ENCODE results near the gene RBM8A.

The RBM8A gene

DNA sequence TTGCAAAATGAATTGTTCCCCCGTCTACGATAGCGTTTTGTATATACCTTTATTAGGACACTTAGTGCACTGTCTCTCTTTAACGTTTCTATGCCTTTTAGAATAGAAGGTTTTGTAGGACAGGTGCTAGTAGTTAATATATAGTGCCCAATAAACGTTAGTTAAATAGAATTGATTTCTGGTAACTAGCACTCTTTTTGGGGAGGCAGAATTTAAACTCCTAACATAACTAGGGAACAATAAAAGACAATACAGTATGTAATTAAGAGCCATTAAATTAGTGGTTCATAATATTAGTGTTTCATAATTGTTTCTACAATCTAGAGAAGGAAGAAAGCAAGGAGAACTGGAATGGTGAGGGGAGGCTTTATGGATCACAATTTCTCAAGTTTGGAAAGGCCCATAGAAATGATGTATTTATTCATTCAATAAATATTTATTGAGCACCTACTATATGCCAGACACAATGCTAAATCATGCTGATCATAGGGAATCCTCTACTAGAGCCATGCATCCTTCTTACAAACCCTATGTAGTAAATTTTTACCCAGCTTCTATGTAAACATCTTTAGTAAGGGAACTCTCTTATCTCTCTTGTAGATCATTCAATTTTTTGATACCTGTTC lies 37.9 kb upstream of the RBM8A start:
- TF ChIP-seq, protein P1, sequence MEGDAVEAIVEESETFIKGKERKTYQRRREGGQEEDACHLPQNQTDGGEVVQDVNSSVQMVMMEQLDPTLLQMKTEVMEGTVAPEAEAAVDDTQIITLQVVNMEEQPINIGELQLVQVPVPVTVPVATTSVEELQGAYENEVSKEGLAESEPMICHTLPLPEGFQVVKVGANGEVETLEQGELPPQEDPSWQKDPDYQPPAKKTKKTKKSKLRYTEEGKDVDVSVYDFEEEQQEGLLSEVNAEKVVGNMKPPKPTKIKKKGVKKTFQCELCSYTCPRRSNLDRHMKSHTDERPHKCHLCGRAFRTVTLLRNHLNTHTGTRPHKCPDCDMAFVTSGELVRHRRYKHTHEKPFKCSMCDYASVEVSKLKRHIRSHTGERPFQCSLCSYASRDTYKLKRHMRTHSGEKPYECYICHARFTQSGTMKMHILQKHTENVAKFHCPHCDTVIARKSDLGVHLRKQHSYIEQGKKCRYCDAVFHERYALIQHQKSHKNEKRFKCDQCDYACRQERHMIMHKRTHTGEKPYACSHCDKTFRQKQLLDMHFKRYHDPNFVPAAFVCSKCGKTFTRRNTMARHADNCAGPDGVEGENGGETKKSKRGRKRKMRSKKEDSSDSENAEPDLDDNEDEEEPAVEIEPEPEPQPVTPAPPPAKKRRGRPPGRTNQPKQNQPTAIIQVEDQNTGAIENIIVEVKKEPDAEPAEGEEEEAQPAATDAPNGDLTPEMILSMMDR (IDR thresholded peaks at IDR 0.05; ENCODE audit: low read length, missing control alignments), result no peak
- no peak for DNase-seq (ENCODE audit: low read depth)
- peak overlapping the region; percentile 65 for H3K4me3 ChIP-seq (replicated peaks; ENCODE audit: low read depth, low read length)

DNA sequence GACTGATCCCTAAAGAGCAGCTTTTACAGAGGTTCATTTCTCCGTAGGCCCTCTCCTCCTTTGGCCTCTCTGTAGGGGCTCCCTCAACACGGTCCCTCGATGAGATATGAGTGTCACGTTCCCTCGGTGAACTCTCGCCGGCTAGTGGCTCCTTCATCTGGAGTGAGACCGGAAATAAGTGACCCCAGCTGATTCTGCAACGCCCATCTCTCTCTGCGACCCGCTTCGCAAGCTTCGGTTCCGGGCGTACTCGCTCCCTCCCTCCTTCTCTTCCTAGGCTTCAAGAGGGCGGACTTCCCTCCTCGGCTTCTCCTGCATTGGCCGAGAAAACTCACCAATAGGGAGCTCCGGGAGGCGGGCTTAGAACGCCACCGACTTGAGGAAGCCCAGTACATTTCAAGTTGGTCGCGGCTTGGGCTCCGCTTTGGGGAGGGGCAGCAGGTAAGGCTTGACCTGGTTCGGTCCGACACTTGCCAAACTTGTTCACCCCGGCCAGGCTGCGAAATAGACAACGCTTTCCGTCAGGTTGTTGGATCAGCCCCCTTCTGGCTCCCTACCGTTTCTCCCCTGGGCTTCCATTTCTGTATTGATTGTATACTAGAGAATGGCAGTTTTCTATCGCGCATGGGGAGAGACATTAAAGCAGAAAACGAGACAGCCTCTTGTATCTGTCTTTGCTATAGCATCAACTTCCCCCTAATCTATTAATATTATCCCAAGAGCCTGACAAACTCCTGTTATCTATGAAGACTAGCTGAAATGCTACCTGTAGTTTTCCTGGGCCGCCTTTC lies 37.2 kb upstream of the RBM8A start, which contains the start of the genes ANKRD34A and POLR3GL:
Gene ANKRD34A (minus strand): TSS at position 248 of the 791 bp plus-strand sequence. CDS start 2,816 bp downstream, outside the sequence.
Gene POLR3GL (plus strand): TSS at position 363 of the 791 bp plus-strand sequence. CDS start 10,176 bp downstream, outside the sequence.
- H3K4me3 ChIP-seq (replicated peaks; ENCODE audit: low read depth, low read length), result peak within 1 kb of the TSS; percentile 65
- TF ChIP-seq, protein P1 (IDR thresholded peaks at IDR 0.05; ENCODE audit: low read length, missing control alignments), result no peak
- DNase-seq (ENCODE audit: low read depth), result peak; percentile 90

DNA sequence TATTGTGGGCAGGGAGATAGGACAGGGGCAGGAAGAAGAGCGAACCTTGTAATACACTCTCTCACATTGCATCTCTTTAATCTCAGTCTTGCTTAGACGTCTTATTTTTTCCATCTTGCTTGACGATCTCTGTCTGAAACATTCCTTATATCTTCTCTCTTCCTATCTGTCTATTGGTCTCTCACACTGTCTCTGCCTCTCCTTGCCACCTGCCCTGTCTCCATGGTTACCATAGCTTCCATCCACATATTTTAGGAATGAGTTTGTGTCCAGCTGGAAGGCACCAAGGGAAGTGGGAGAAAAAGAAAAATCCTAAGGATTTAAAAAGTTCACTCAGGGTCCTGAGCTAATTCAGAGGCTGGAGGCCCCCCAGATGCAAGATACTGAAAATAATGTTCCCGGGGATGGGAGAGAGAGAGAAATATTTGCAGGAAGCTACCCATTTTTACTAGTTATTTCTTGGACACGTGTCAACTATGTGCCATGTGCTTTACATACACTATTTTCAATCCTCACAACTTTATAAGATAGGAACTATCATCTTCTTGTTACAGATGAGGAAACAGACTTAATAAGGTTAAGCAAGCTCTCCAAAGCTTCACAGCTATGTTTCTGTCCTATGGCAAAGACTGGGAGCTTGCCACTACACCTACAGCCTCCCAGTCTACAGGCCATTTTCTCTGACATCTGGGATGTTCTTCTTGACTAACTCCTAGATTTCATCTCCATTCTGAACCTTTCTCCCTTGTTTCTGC lies 36.2 kb upstream of the RBM8A start:
- DNase-seq (ENCODE audit: low read depth), result peak; percentile 58
- H3K4me3 ChIP-seq (replicated peaks; ENCODE audit: low read depth, low read length), result peak overlapping the region; percentile 65
- TF ChIP-seq, protein P1 (IDR thresholded peaks at IDR 0.05; ENCODE audit: low read length, missing control alignments), result no peak

DNA sequence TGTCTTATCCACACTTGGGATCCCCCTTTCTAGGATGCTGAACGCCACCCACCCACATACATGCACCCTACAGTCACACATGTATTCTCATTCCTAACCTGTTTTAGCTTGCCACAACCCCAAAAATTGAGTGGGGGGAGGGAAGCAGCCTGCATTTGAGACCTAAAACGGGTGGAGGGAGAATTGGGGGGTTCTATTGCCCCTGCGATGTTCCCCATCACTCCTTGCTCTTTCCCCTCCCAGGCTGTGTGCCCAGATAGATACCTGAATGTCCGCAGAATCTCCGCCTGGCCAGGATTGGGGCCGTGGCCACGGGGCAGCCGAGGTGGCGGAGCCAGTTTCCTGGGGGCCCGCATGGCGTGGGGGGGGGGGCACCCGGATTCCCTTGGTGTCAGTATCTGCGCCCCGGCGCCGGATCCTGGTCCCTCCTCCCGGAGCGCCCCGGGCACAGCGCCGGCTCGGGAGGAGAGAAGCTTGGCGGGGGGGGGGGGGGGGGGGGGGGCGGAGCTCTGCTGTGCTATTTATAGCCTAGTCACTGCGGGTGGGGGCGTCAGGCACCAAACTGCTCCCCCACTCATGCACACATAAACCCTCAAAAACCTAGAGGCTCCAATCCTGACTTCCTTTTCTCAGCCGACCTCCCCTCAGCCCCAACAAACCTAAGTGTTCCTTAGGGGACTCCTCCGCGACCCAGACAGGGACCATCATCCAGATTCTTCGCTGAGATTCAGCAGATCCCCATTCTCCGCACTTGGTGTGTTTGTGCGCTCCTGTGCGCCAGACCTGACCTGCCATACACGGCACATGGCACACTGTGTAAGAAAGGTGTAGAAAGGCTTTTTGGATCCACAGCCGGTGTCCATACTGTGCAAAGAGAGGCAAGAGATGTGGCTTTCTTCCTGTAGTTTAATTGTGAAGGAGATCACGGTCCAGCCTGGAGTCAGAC lies 35.1 kb upstream of the RBM8A start:
- TF ChIP-seq, protein P1 (IDR thresholded peaks at IDR 0.05; ENCODE audit: low read length, missing control alignments), result no peak
- no peak for DNase-seq (ENCODE audit: low read depth)
- peak overlapping the region; percentile 68 for H3K4me3 ChIP-seq (replicated peaks; ENCODE audit: low read depth, low read length)

DNA sequence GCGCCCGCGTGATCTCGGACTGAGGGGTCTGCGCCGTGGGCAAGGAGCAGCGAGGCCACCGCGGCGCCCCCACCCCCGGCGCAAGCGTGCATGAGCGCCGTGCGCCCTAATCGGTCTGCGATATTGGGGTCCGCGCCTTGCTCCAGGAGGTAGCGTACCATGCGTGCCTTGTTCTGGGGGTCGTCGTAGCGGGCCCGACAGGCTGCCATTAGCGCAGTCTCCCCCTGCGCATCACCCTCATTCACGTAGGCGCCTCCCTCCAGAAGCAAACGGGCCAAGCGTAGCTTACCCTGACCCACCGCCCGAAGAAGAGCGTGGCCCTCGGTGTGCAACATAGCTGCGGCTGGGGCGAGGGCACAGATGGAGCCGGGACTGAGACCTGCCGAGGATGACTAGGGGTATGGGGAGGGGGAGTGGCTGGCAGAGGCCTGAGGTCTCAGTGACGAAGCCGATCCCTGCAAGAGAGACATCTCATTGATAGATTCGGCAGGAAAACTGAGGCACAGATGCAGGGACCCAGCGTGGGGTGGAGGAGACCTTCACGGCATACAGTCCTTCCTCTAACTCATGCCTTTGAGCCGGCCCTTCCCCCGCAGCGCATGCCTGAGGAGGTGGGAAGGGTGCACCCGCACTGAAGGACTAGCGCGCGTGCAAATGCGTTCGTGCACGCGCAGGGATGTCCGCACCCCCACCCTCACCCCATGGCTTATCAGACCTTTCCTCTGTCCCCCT lies 34.3 kb upstream of the RBM8A start:
- DNase-seq (ENCODE audit: low read depth), result no peak
- H3K4me3 ChIP-seq (replicated peaks; ENCODE audit: low read depth, low read length), result peak overlapping the region; percentile 68
- TF ChIP-seq, protein P1 (IDR thresholded peaks at IDR 0.05; ENCODE audit: low read length, missing control alignments), result no peak

Data from fibroblast of pulmonary artery (primary cell).